IMR-90 (cell line): ENCODE measurements around the gene LARP1B. TPM values are rescaled to one million over a fixed set of nuclear protein-coding genes. Genes with fewer than 3 reads are reported as not detected.

Source experiments
- ATAC-seq: fragments of 200-7000 bp; cut with Tn5 transposase; 2 replicates; pipeline ENCODE4 v1.9.1; 2020; ENCODE audit warnings: low read depth, mild to moderate bottlenecking, moderate library complexity
- BruUV-seq: library from RNA; stranded (reverse); fragments of 400-500 nt; replicated peaks from 2 replicates; lab custom pipeline; 2021; lab: Mats Ljungman, UMichigan
- CTCF ChIA-PET: fragments of 300-600 bp; formaldehyde crosslinking; extraction: SDS; loops from one replicate; lab custom pipeline; 2021; ENCODE audit warnings: antibody characterized with exemption; lab: Yijun Ruan, JAX
- POLR2A ChIA-PET: fragments of 300-600 bp; sonication (Branson Sonifier 250); formaldehyde crosslinking; loops from one replicate; lab custom pipeline; 2022; ENCODE audit warnings: antibody characterized with exemption; ENCODE audit not compliant: unreplicated experiment; lab: Charles Lee
- DNase-seq: peaks from one replicate; pipeline ENCODE4 v3.0.0; 2013
- H2AFZ ChIP-seq: replicated peaks from 2 replicates; pipeline ENCODE3; 2013; ENCODE audit warnings: low read length, mild to moderate bottlenecking; ENCODE audit not compliant: poor library complexity
- H2AK5ac ChIP-seq: 2 replicates; pipeline ENCODE4 v1.6.1; 2013; ENCODE audit warnings: low read depth, low read length, inconsistent platforms
- H2AK9ac ChIP-seq: replicated peaks from 2 replicates; pipeline ENCODE3; 2013; ENCODE audit warnings: mild to moderate bottlenecking, low read depth, low read length, moderate library complexity; ENCODE audit not compliant: poor library complexity
- H2BK120ac ChIP-seq: 2 replicates; pipeline ENCODE4 v1.6.1; 2013; ENCODE audit warnings: low read depth, low read length, inconsistent platforms
- H2BK15ac ChIP-seq: 3 replicates; pipeline ENCODE4 v1.6.1; 2013; ENCODE audit warnings: low read depth, low read length, inconsistent platforms
- H2BK20ac ChIP-seq: 2 replicates; pipeline ENCODE4 v1.6.1; 2013; ENCODE audit warnings: low read depth, mild to moderate bottlenecking, inconsistent platforms, low read length, moderate library complexity
- H2BK5ac ChIP-seq: 2 replicates; pipeline ENCODE4 v1.6.1; 2013; ENCODE audit warnings: mild to moderate bottlenecking, low read depth, low read length, inconsistent platforms; ENCODE audit not compliant: poor library complexity, severe bottlenecking
- H3K14ac ChIP-seq: replicated peaks from 2 replicates; pipeline ENCODE4 v1.6.1; 2013; ENCODE audit warnings: low read depth, low read length, inconsistent platforms
- H3K18ac ChIP-seq: 2 replicates; pipeline ENCODE4 v1.6.1; 2013; ENCODE audit warnings: low read depth, low read length, control low read depth
- H3K23ac ChIP-seq: 2 replicates; pipeline ENCODE4 v1.6.1; 2013; ENCODE audit warnings: low read depth, low read length, inconsistent platforms
- H3K27ac ChIP-seq: 2 replicates; pipeline ENCODE4 v1.5.1; 2013; ENCODE audit warnings: mild to moderate bottlenecking, control low read depth, low read length; ENCODE audit not compliant: insufficient read depth
- H3K27me3 ChIP-seq: 2 replicates; pipeline ENCODE4 v1.6.1; 2013; ENCODE audit warnings: low read length; ENCODE audit not compliant: control insufficient read depth, insufficient read depth
- H3K36me3 ChIP-seq: 2 replicates; pipeline ENCODE4 v1.6.1; 2013; ENCODE audit warnings: low read length, mixed read lengths; ENCODE audit not compliant: control insufficient read depth, insufficient read depth
- H3K4ac ChIP-seq: 2 replicates; pipeline ENCODE4 v1.6.1; 2013; ENCODE audit warnings: low read depth, low read length, inconsistent platforms
- H3K4me1 ChIP-seq: 2 replicates; pipeline ENCODE4 v1.6.1; 2013; ENCODE audit warnings: low read length, mixed read lengths; ENCODE audit not compliant: control insufficient read depth, insufficient read depth
- H3K4me2 ChIP-seq: 2 replicates; pipeline ENCODE4 v1.6.1; 2013; ENCODE audit warnings: low read depth, mild to moderate bottlenecking, control low read depth, low read length, moderate library complexity
- H3K4me3 ChIP-seq: 2 replicates; pipeline ENCODE4 v1.5.1; 2013; ENCODE audit warnings: low read depth, mild to moderate bottlenecking, control low read depth, low read length, moderate library complexity; ENCODE audit not compliant: insufficient read depth
- H3K56ac ChIP-seq: 2 replicates; pipeline ENCODE4 v1.6.1; 2013; ENCODE audit warnings: low read length, inconsistent platforms; ENCODE audit not compliant: insufficient read depth; ENCODE audit errors: extremely low read depth
- H3K79me1 ChIP-seq, 2 experiments: 2 replicates each; pipeline ENCODE4 v1.6.1; 2013; ENCODE audit warnings: low read length in 2 of 2, inconsistent platforms in 1 of 2, low read depth in 1 of 2
- H3K9ac ChIP-seq: 2 replicates; pipeline ENCODE4 v1.6.1; 2013; ENCODE audit warnings: low read depth, low read length, control low read depth
- H3K9me1 ChIP-seq: 2 replicates; pipeline ENCODE4 v1.6.1; 2013; ENCODE audit warnings: low read length, inconsistent platforms; ENCODE audit not compliant: insufficient read depth
- H3K9me3 ChIP-seq: 2 replicates; pipeline ENCODE4 v1.6.1; 2013; ENCODE audit warnings: low read length; ENCODE audit not compliant: control insufficient read depth, insufficient read depth
- H4K20me1 ChIP-seq: 2 replicates; pipeline ENCODE4 v1.6.1; 2013; ENCODE audit warnings: low read length, inconsistent platforms; ENCODE audit not compliant: insufficient read depth
- H4K5ac ChIP-seq: 2 replicates; pipeline ENCODE4 v1.6.1; 2013; ENCODE audit warnings: mild to moderate bottlenecking, low read depth, low read length, control low read depth
- H4K8ac ChIP-seq, 2 experiments: 2 replicates each; pipeline ENCODE4 v1.6.1; 2013; ENCODE audit warnings: low read depth in 2 of 2, low read length in 2 of 2, control low read depth in 1 of 2, inconsistent platforms in 1 of 2
- H4K91ac ChIP-seq: 2 replicates; pipeline ENCODE4 v1.6.1; 2013; ENCODE audit warnings: low read depth, low read length, inconsistent platforms; ENCODE audit not compliant: insufficient read depth
- FOS ChIP-seq: fragments of 150-350 bp; IDR thresholded peaks from 2 replicates; pipeline ENCODE4 v1.6.1; 2016; ENCODE audit warnings: low read depth, low read length
- NFE2L2 ChIP-seq: fragments of 150-350 bp; IDR thresholded peaks from 2 replicates; pipeline ENCODE4 v1.6.1; 2016; ENCODE audit warnings: low read depth, mild to moderate bottlenecking, low read length
- WGBS, 2 experiments: methylation state at CpG; one replicate each; pipeline versions ENCODE4 v1.1.5 to v1.1.7; 2013; ENCODE audit warnings: missing lambda C conversion rate in 2 of 2; ENCODE audit not compliant: insufficient read length in 1 of 2; ENCODE audit errors: extremely low coverage in 2 of 2; 5-methylcytosine and 5-hydroxymethylcytosine counted together
- dilution Hi-C: fragments of 300-500 bp; cut with HindIII; formaldehyde crosslinking; loops from one replicate; pipeline ENCODE4 v1.14.3; 2018; ENCODE audit warnings: low sequenced_read_pairs; ENCODE audit not compliant: unreplicated experiment
- in situ Hi-C: fragments of 300-500 bp; cut with MboI; formaldehyde crosslinking; loops from 3 replicates; pipeline ENCODE4 v1.14.3; 2019; ENCODE audit warnings: low sequenced_read_pairs, inconsistent platforms, mixed read lengths
- intact Hi-C: fragments of 100-400 bp; cut with micrococcal nuclease; formaldehyde crosslinking; loops from 2 replicates; pipeline ENCODE4 v1.10.0; 2022
- polyA plus RNA-seq, 3 experiments: library from polyadenylated mRNA; depleted of rRNA; stranded (reverse); fragments of >200 nt; gene quantifications; 2 replicates each; pipeline ENCODE4 v1.2.3, GENCODE V29; 2012; ENCODE audit warnings: low replicate concordance in 1 of 3
- total RNA-seq: library from RNA; depleted of rRNA; stranded (reverse); fragments of >200 nt; gene quantifications from 2 replicates; pipeline ENCODE4 v1.2.3, GENCODE V29; 2012

The LARP1B gene
- total and polyA plus RNA-seq, 2 of the 4 experiments (the other 2 are of a cell fraction), result 8.8 to 11.1 TPM

- Histone ChIP-seq H2BK20ac (no peak overlapping the region), H3K23ac (no peak overlapping the region), H3K56ac (no peak overlapping the region), H3K36me3 (peaks cover 7% of the 10 kb centered on the region), H2AFZ (no peak overlapping the region), H3K18ac (no peak overlapping the region), H4K20me1 (no peaks in the 10 kb centered on the region), H2BK5ac (no peak overlapping the region), H2AK5ac (no peak overlapping the region), H3K4me2 (peak overlapping the region; percentile 56; the same call in 1 of the 2 replicates), H4K91ac (no peak overlapping the region), H2AK9ac (no peak overlapping the region), H3K9me1 (no peaks in the 10 kb centered on the region), H3K79me1 (no peaks in the 10 kb centered on the region; a peak in 1 of 4 replicates), H2BK15ac (no peak overlapping the region), H3K14ac (no peak overlapping the region), H3K9ac (no peak overlapping the region), H4K5ac (no peak overlapping the region), H2BK120ac (no peak overlapping the region), H3K4ac (no peak overlapping the region), H4K8ac (no peak overlapping the region), H3K27ac (no peak overlapping the region), H3K4me3 (no peak overlapping the region), H3K4me1 (no peaks in the 10 kb centered on the region), H3K27me3 (no peaks in the 10 kb centered on the region), H3K9me3 (no peaks in the 10 kb centered on the region)
- intact Hi-C loops, result no loop called here
- peak; percentile 16; the same call in 1 of the 2 replicates for TF ChIP-seq FOS
- TF ChIP-seq NFE2L2, result no peak
- in situ Hi-C loops, result no loop called here
- WGBS, 2 experiments, result no CpG with 5 or more reads among the region's 3 CpGs
- dilution Hi-C loops, result no loop called here
- DNase-seq (peak; percentile 83), ATAC-seq (peak; percentile 62; the same call in 1 of the 2 replicates)
- CTCF ChIA-PET, result interaction anchor here (0.6 to 1.0 kb wide), 2 partner anchors 39 to 87 kb away, joined by 3 read pairs; no protein-coding TSS in a partner anchor
- BruUV-seq, result TSS peak; percentile 62
- POLR2A ChIA-PET, result no interaction called here
Measured at GRCh38 chr4:128107766-128108165, 46.7 kb downstream of the LARP1B start.
